Tongue (tissue), 2 donors: ENCODE data around the gene LPP. TPM values are rescaled to one million over a fixed set of nuclear protein-coding genes. Genes with fewer than 3 reads are reported as not detected.
"Not testable (repeated sequence)": the region's sequence is repeated elsewhere in the genome, so short reads cannot be mapped to it uniquely, and the experiment has no call there.

Source experiments
- DNase-seq: peaks from one replicate; pipeline ENCODE4 v3.0.0-alpha.2; 2015
- total RNA-seq: library from RNA; depleted of rRNA; stranded (reverse); fragments of >200 nt; gene quantifications from one replicate; pipeline ENCODE4 v1.2.3, GENCODE V29; 2014

LPP gene
- total RNA-seq, 1 donor from 2014 or later: 59.4 TPM

DNA sequence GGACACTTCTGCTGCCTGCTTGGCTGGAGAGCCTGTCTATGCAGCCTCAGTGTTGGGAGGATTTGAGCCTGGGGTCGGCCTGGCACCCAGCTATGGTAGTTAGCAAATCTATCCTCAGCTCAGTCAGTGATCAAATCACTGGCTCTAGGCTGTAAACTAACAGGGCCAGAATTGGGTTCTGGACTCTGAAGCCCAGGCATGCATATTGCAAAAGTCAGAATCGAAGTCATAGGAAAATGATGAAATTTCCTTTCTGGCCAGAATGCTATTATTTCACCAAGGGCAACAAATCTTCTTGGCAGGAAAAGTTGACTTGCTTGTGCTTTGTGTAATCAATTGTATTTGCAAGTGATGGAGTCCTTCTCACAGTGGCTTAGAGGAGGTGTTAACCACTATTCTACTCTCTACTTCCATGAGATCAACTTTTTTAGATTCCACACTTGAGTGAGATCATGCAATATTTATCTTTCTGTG, 535.2 kb downstream of the LPP start:
- DNase-seq: peak; percentile 61

DNA sequence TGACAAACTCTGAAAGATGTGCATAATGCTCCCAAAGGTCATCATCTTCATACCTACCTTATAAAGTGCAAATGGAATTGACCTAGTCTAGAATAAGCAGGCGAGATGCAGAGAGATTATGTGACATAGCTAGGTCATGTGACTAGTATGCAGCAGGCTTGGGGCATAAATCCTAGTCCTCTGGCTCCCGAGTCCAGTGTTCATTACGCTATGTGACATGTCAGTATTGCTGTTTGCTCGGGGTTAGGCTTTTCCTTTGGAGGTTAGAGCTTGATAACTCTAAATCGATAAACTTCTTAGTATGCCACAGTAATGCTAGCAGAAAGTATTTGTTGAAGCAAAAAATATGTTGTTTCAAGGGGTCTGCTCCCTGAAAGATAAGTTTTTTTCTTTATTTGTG, 536.1 kb downstream of the LPP start:
- DNase-seq: no peak

DNA sequence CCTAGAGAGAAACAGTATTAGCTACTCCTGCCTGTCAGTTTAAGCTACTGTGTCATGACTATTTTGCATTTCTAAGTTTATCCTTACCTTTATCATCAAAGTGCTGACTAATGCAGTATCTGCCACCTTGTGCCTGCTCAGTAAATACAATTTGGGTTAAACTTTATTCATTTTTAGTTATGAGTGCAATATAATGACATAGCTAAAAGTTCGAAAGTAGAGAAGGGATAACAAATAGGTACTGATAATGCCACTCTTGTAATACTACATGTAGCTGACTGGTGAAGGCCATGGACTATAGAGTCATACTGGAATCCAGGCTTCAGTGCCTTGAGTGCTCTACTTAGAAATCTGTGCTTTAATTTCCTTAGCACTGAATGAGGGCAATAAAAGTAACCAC, 537.0 kb downstream of the LPP start:
- no peak for DNase-seq

DNA sequence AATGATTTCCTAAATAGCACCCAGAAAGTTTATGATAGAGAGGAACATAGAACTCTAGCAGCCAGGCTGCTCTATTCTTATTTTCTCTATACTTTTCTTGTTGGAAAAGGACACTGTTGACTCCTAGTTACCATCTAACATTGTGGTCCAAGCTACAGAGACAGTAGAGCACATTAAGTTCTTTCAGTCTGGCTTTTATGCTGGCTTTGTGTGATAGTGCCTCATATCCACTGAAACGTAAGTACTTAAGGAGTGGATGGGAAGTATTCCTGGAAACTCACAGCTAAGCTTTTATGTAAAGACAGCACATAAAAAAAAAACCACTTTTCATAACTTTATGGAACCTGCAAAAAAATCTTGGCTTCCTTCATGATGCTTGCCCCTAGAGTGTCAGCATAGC, 537.7 kb downstream of the LPP start:
- DNase-seq: no peak

DNA sequence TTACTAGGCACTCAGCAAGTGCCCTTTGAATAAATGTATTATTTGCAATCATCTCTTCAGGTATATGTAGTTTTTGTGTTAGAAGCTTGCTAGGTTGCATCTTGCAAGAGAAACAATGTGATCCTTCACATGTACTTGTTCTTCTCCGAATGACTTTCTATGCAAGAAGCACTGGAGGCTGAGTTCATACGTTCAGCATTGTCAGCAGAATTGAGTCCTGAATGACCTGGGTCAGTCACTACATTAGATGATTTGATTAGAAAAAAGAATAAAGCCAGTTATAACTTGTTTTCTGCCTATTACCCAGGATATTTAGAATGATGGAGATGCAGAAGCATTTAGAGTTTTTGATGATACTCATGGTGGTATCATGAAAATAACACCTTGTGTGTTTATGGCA, 538.7 kb downstream of the LPP start:
- DNase-seq: no peak

DNA sequence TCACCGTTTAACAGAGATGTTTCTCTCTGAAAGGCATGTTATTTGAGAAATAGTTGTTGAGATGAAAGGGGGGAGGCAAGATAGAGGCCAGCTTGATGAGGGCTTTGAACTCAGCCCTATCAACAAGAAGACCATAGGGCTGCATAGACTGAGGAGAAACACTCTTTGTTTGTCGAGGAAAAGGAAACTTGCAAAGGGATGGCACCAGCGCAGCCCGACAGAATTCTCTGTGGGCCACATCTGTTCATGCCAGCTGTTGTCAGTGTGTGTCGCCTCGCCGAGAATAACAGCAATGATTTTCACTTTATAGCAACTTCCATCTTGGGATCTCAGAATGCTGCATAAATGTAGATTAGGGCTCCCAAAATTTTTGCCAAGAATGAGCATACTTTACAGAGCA, 539.5 kb downstream of the LPP start:
- peak; percentile 32 for DNase-seq

GRCh38 chr3:188695241-188695640, 541.3 kb downstream of the LPP start:
- no peak for DNase-seq

GRCh38 chr3:188697127-188697526, 543.2 kb downstream of the LPP start:
- no peak for DNase-seq

DNA sequence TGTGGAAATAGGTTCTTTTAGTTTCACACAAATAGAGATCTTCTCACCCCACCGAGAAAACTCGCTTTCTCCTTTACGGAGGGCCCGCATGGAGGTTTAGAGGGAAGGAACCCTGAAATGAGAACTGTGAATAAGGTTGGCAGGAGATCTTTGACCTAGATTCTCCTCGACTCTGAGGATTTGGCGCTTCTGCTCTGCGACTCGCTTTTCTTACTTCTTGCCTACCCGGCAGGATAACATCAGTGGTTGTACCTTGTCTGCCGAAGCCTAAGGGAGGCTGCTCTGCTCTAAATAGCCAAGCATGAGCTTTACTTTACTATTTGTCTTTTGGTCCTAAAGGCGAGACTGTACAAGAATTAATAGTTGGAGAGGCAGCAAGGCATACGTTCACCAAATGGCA, 544.5 kb downstream of the LPP start:
- no peak for DNase-seq

DNA sequence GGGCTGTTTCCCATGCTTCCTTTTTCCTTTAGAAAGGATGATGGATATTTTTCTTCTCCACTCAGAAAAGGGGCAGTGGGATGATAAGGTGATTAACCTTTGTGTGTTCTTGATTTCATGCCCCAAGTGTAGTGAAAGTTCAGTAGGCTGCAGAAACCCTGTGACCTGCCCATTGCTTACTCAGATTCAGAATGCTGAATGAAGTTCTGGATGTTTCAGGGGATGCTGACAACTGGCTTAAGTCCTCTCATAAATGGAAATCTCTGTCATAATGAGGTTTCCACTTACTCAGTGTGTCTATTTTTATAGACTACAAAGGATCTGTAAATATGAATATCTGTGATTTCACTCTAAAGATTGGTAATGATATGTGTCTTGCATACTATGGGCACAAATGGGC, 546.5 kb downstream of the LPP start:
- no peak for DNase-seq

GRCh38 chr3:188700918-188701317, 547.0 kb downstream of the LPP start:
- no peak for DNase-seq

- DNase-seq: no peak
Observed at GRCh38 chr3:188701485-188701969, 547.6 kb downstream of the LPP start.

DNA sequence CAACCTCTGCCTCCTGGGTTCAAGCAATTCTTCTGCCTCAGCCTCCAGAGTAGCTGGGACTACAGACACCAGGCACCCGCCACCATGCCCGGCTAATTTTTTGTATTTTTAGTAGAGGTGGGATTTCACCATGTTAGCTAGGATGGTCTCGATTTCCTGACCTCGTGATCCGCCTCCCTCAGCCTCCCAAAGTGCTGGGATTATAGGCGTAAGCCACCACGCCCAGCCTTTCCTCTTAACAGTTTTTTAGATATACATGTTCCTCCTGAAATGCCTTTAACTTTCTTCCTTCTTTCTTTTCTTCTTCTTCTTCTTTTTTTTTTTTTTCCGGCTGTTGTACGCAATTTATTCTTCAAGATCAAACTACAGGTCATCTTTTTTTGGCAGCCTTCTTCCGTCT, 548.1 kb downstream of the LPP start:
- not testable (repeated sequence) for DNase-seq

DNA sequence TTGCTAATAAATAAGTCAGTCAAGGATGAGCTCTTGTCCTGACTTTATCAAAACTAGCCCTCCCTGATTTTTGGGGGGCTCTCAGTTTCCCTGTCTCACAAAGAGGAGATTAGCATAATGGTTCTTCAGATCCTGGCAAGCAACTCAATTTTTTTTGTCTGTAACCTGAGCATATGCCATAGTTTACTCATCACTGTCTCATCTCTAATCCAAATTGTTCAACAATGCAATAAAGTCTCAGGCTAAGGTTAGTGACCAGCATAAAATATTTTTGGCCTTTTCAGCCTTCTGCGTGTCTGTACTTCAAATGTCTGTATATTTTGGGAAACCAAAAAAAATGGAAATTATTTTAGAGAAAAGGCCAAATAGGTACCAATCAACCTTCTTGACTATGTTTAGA, 552.2 kb downstream of the LPP start:
- DNase-seq: no peak

DNA sequence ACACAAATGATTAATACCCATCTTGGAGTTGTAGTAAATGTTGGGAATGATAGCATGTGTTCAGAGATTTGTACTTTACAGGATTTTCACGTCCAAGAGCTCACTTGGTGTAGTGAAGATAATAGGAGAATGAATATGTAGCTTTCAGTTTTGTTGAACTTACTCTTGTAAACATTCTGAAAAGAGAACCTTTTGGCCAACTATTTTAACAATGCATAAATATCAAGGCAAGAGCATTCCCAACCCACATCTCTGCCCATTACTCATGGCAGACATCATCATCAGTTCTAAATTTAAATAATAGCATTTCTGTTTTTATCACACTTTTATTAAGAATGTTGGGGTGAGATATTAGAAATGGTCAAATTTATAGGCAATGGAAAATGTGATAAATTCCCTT, 552.6 kb downstream of the LPP start:
- DNase-seq: no peak

GRCh38 chr3:188707381-188708288, 553.7 kb downstream of the LPP start:
- no peak for DNase-seq

DNA sequence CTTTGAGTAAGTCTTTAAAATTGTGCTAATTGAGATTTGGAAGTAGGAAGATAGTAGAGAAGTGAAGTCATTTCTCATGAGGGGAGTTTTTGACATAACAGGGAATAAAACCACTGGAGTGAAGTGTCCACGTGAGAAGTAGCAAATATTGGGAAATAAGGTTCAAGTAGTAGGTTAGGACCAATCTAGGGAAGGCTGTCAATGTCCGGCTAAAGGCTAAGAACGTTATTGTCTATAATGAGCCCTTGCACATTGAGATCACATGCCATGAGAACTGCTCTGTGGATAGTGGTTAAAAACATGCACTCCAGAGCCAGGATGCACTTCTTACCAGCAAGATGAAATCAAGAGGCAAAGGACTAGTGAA, 557.9 kb downstream of the LPP start:
- DNase-seq: no peak

DNA sequence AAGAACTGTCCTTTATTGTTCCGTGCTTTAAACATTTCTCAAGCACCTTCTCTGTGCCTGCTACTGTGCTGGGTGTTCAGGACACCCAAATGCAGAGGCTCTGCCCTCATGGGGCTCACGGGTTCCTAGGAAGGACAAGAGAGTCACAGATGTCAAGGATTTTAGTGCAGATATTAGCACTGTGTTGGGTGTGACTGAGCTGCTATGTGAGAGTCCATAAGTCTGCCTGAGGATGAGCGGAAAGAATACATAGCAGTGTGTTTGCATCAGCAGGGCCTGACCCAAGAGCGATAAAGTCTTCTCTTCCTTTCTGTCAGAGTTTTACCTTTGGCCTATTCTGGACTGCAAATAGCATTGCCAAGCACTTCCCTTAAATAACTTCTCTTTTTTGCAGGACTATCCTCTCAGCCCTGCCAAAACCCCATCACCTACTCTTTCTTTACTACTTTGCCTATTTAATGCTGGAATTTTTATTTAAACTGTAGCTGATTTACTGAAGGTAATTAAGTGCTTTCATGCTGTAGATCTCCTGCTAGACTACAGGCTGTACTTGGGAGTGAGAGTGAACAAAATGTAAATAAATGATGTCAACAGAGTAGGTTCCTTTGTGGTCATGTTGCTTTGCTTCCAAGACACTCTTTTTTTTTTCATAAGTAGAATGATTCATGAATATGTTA, 558.4 kb downstream of the LPP start:
- DNase-seq: peak; percentile 54

DNA sequence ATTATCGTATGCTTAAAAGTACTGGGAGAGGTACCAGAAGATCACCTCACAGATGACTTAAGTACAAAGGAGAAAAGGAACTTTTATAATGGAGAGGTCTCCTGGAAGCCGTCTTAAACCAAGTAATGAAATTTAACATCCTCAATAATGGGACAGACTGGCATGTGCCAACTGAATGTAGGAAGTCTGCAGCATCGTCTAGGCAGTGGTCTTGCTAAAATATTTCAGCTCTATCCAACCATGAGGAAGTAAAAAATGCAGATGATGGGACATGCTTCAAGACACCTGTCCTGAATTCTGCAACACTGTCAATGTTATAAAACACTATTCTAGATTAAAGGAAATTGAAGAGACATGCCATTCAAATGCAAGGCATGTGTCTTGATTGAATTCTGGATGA, 559.0 kb downstream of the LPP start:
- DNase-seq: no peak

DNA sequence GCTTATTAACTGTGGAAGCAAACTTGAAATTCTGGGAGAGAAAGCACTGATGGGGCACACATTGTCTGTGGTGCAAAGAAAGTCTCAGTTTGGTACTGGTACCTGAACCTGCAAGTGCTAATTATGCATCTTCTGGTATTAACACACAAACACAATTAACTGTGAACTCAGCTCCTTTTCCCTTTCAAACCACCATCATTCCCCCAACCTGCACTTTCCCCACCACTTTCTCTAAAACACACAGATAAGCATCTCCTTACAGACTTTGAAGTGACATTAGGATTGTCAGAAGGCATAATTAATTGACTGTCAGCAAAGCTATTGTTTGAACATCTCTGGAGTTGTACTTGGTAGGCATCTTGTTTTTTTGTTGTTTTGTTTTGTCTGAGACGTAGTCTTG, 565.6 kb downstream of the LPP start:
- no peak for DNase-seq

DNA sequence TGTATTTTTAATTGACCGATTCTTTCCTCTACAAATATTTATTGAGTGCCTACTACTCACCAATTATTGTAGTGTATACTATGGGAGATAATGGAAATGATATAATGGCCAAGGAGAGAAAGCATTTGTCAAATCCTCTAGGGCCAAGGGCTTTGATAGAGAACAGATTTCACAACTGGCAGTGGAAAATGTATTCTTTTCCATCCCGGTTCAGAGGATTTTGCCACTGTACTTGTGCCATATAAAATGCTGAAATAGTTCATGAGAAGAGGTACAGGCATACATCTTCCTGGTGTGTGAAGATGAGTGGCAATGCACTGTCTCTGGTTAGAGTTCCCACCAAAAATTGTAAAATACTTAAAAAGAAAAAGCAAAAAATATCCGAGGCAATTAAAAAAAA, 566.3 kb downstream of the LPP start:
- DNase-seq: no peak

- DNase-seq: no peak
Observed at GRCh38 chr3:188720636-188721035, 566.7 kb downstream of the LPP start.

DNA sequence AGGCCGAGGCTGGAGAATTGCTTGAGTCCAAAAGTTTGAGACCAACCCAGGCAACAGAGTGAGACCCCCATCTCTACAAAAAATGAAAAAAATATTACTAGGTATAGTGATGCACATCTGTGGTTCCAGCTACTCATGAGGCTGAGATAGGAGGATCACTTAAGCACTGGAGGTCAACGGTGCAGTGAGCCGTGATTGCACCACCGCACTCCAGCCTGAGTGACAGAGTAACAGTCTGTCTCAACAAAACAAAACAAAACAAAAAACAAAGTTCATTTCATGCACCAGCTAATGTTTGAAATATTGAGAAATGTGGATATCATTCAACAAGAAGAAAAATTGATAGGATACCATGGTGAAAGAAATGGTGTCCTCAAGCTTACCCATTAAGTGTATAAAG, 567.4 kb downstream of the LPP start:
- DNase-seq: no peak

GRCh38 chr3:188721990-188722389, 568.0 kb downstream of the LPP start:
- no peak for DNase-seq
